IPS-15b (cell line): ENCODE results near the gene PRMT7.

Experiments used
- H3K27me3 ChIP-seq: one replicate; pipeline ENCODE4 v1.6.1; 2013; ENCODE audit warnings: low read length; ENCODE audit not compliant: control insufficient read depth, insufficient read depth
- H3K36me3 ChIP-seq: one replicate; pipeline ENCODE4 v1.6.1; 2013; ENCODE audit warnings: low read length; ENCODE audit not compliant: control insufficient read depth, insufficient read depth
- H3K4me1 ChIP-seq: one replicate; pipeline ENCODE4 v1.6.1; 2013; ENCODE audit warnings: mild to moderate bottlenecking, low read length; ENCODE audit not compliant: control insufficient read depth, insufficient read depth
- H3K4me3 ChIP-seq: one replicate; pipeline ENCODE4 v1.5.1; 2013; ENCODE audit warnings: low read depth, low read length
- H3K9ac ChIP-seq: one replicate; pipeline ENCODE4 v1.6.1; 2013; ENCODE audit warnings: low read depth, mild to moderate bottlenecking, low read length
- H3K9me3 ChIP-seq: one replicate; pipeline ENCODE4 v1.6.1; 2013; ENCODE audit warnings: mild to moderate bottlenecking, low read length; ENCODE audit not compliant: control insufficient read depth, insufficient read depth

Gene PRMT7

GRCh38 chr16:68386628-68387027, 75.8 kb downstream of the PRMT7 start:
- Histone ChIP-seq H3K4me3 (no peak overlapping the region), H3K9ac (no peak overlapping the region), H3K27me3 (no peaks in the 10 kb centered on the region), H3K4me1 (peaks cover 31% of the 10 kb centered on the region), H3K36me3 (no peaks in the 10 kb centered on the region), H3K9me3 (no peaks in the 10 kb centered on the region)

- Histone ChIP-seq H3K9me3 (no peaks in the 10 kb centered on the region), H3K27me3 (no peaks in the 10 kb centered on the region), H3K4me3 (no peak overlapping the region), H3K36me3 (no peaks in the 10 kb centered on the region), H3K4me1 (peaks cover 31% of the 10 kb centered on the region), H3K9ac (no peak overlapping the region)
Measured at GRCh38 chr16:68387301-68387700, 76.5 kb downstream of the PRMT7 start.

- Histone ChIP-seq H3K4me3 (no peak overlapping the region), H3K27me3 (no peaks in the 10 kb centered on the region), H3K36me3 (no peaks in the 10 kb centered on the region), H3K9me3 (no peaks in the 10 kb centered on the region), H3K9ac (no peak overlapping the region), H3K4me1 (peaks cover 29% of the 10 kb centered on the region)
Measured at GRCh38 chr16:68388124-68388523, 77.3 kb downstream of the PRMT7 start.

GRCh38 chr16:68389006-68389405, 78.2 kb downstream of the PRMT7 start:
- Histone ChIP-seq H3K27me3 (no peaks in the 10 kb centered on the region), H3K4me1 (peaks cover 26% of the 10 kb centered on the region), H3K9me3 (no peaks in the 10 kb centered on the region), H3K9ac (no peak overlapping the region), H3K36me3 (no peaks in the 10 kb centered on the region), H3K4me3 (no peak overlapping the region)

- Histone ChIP-seq H3K4me1 (peaks cover 18% of the 10 kb centered on the region), H3K9me3 (no peaks in the 10 kb centered on the region), H3K27me3 (no peaks in the 10 kb centered on the region), H3K4me3 (no peak overlapping the region), H3K9ac (no peak overlapping the region), H3K36me3 (no peaks in the 10 kb centered on the region)
Measured at GRCh38 chr16:68389750-68390371, 79.0 kb downstream of the PRMT7 start.

- no peaks in the 10 kb centered on the region for H3K27me3 ChIP-seq
- peaks cover 9% of the 10 kb centered on the region for H3K4me1 ChIP-seq
- H3K9ac ChIP-seq, result no peak overlapping the region
- no peaks in the 10 kb centered on the region for H3K9me3 ChIP-seq
- H3K4me3 ChIP-seq, result no peak overlapping the region
- H3K36me3 ChIP-seq, result no peaks in the 10 kb centered on the region
Measured at GRCh38 chr16:68393333-68393732, 82.5 kb downstream of the PRMT7 start.

GRCh38 chr16:68395167-68395786, 84.5 kb downstream of the PRMT7 start:
- H3K27me3 ChIP-seq, result no peaks in the 10 kb centered on the region
- no peak overlapping the region for H3K9ac ChIP-seq
- no peaks in the 10 kb centered on the region for H3K9me3 ChIP-seq
- no peak overlapping the region for H3K4me3 ChIP-seq
- peaks cover 14% of the 10 kb centered on the region for H3K4me1 ChIP-seq
- no peaks in the 10 kb centered on the region for H3K36me3 ChIP-seq

GRCh38 chr16:68395815-68396214, 85.0 kb downstream of the PRMT7 start:
- Histone ChIP-seq H3K9ac (no peak overlapping the region), H3K27me3 (no peaks in the 10 kb centered on the region), H3K36me3 (no peaks in the 10 kb centered on the region), H3K9me3 (no peaks in the 10 kb centered on the region), H3K4me3 (no peak overlapping the region), H3K4me1 (peaks cover 14% of the 10 kb centered on the region)

- Histone ChIP-seq H3K9me3 (no peaks in the 10 kb centered on the region), H3K9ac (no peak overlapping the region), H3K4me3 (no peak overlapping the region), H3K36me3 (no peaks in the 10 kb centered on the region), H3K27me3 (no peaks in the 10 kb centered on the region), H3K4me1 (peaks cover 14% of the 10 kb centered on the region)
Measured at GRCh38 chr16:68396481-68396880, 85.7 kb downstream of the PRMT7 start.

GRCh38 chr16:68397710-68398201, 86.9 kb downstream of the PRMT7 start:
- Histone ChIP-seq H3K9me3 (no peaks in the 10 kb centered on the region), H3K4me1 (peaks cover 14% of the 10 kb centered on the region), H3K4me3 (no peak overlapping the region), H3K9ac (no peak overlapping the region), H3K36me3 (no peaks in the 10 kb centered on the region), H3K27me3 (no peaks in the 10 kb centered on the region)

GRCh38 chr16:68399456-68399855, 88.6 kb downstream of the PRMT7 start:
- peaks cover 14% of the 10 kb centered on the region for H3K4me1 ChIP-seq
- no peaks in the 10 kb centered on the region for H3K9me3 ChIP-seq
- H3K4me3 ChIP-seq, result no peak overlapping the region
- H3K36me3 ChIP-seq, result no peaks in the 10 kb centered on the region
- H3K27me3 ChIP-seq, result no peaks in the 10 kb centered on the region
- H3K9ac ChIP-seq, result no peak overlapping the region
